GM19328 (cell line): ENCODE results near the gene RTBDN.

Experiments
- ATAC-seq: cut with Tn5 transposase; IDR thresholded peaks from one replicate; pipeline ENCODE4 v1.9.1; 2021; ENCODE audit warnings: mild to moderate bottlenecking, moderate library complexity; ENCODE audit not compliant: unreplicated experiment

The RTBDN gene

GRCh38 chr19:12783291-12783848 lies 51.0 kb downstream of the RTBDN start:
- ATAC-seq: no peak

- no peak for ATAC-seq
Observed at GRCh38 chr19:12782424-12783290, 51.7 kb downstream of the RTBDN start.

- no peak for ATAC-seq
Observed at GRCh38 chr19:12782174-12782423, 52.3 kb downstream of the RTBDN start.

GRCh38 chr19:12779162-12779993 lies 55.0 kb downstream of the RTBDN start:
- ATAC-seq: no peak

- no peak for ATAC-seq
Observed at GRCh38 chr19:12778905-12779161, 55.5 kb downstream of the RTBDN start.

GRCh38 chr19:12778017-12778904 lies 56.1 kb downstream of the RTBDN start:
- ATAC-seq: no peak

- no peak for ATAC-seq
Observed at GRCh38 chr19:12777217-12778016, 57.0 kb downstream of the RTBDN start.
